ENCODE results near the gene USP51. TPM values are rescaled to one million over a fixed set of nuclear protein-coding genes. Genes with fewer than 3 reads are reported as not detected.

USP51 gene
- 6.8 TPM for polyA plus RNA-seq (2013, experiment 1 of 2)
- polyA plus RNA-seq (2013, experiment 2 of 2) = 7.4 TPM

DNA sequence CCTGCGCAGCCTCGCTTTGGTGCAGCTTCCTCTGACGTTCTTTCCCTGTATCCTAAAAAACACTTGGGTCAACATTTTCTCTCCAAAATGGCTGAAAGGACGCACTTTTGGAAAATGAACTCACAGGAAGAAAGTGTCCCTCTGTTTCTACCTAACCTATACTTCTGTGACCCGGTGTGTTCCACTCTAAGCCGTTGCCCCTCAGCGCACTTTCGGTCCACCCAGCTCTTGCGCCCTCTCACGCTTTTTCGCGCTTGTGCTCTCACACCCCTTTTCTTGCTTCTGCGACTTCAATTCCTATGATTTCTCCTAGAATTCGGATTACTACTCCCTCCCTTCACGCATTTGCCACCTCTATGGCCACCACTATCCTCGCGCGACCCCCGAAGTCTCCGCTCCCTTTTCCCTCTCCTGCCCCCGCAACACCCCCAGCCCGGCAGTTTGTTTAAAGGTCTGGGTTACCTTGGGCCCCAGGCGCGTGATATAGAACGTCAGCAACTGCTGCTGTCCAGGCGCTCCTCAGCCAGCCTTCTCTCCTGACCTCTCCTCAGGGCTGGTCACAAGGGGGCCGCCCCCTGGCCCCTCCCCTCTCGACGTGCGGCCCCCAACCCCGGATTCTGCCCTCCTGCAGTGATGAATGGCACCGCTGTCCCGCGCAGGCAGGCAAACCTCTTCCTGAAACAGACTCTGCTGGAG is at the start of gene USP51:
Gene USP51, minus strand, starts transcription at position 535 of the 696 bp plus-strand sequence. CDS start 909 bp downstream, outside the sequence.
- WGBS, 2 donors (ENCODE audit: extremely low coverage in 2 of 2, insufficient read length in 2 of 2, insufficient replicate concordance in 1 of 2) = no CpG with 5 or more reads among the region's 34 CpGs
- Histone ChIP-seq H3K4me1 (ENCODE audit: control insufficient read depth in 2 of 2, insufficient read depth in 1 of 2, low read depth in 1 of 2, low read length in 2 of 2) (peaks cover 0 to 3% of the 10 kb centered on the region in 2 donors), H2AK5ac (ENCODE audit: low read depth, low read length) (no peak within 1 kb of the TSS), H4K8ac (ENCODE audit: low read depth, low read length) (no peak within 1 kb of the TSS), H3K27me3 (ENCODE audit: control insufficient read depth in 3 of 3, insufficient read depth in 3 of 3, low read depth in 1 of 3, low read length in 3 of 3) (no peaks in the 10 kb centered on the region), H3K9me3 (replicated peaks in 1 of 2; ENCODE audit: control insufficient read depth in 2 of 2, insufficient read depth in 1 of 2, low read depth in 1 of 2, low read length in 2 of 2) (no peaks in the 10 kb centered on the region), H2BK15ac (ENCODE audit: low read length) (no peak within 1 kb of the TSS), H3K36me3 (replicated peaks in 1 of 2; ENCODE audit: control insufficient read depth in 2 of 2, insufficient read depth in 2 of 2, low read length in 2 of 2) (peaks cover 0 to 4% of the 10 kb centered on the region in 2 donors), H3K27ac (replicated peaks; ENCODE audit: low read length) (peak within 1 kb of the TSS; percentile 86), H3K18ac (ENCODE audit: low read length) (peak within 1 kb of the TSS; percentile 89), H2BK120ac (ENCODE audit: low read depth, low read length) (no peak within 1 kb of the TSS), H3K23ac (ENCODE audit: low read depth, low read length, poor library complexity) (peak within 1 kb of the TSS; percentile 20), H3K79me1 (ENCODE audit: low read depth, low read length) (no peaks in the 10 kb centered on the region), H4K91ac (ENCODE audit: low read depth, low read length, poor library complexity) (no peak within 1 kb of the TSS), H3K4ac (ENCODE audit: low read length) (no peak within 1 kb of the TSS), H2AFZ (ENCODE audit: low read length) (no peak within 1 kb of the TSS), H2BK12ac (ENCODE audit: low read length) (no peak within 1 kb of the TSS), H3K4me2 (ENCODE audit: insufficient read depth, low read length, poor library complexity, severe bottlenecking) (peak within 1 kb of the TSS; percentile 62), H3K9ac (ENCODE audit: low read depth, low read length, poor library complexity) (peak within 1 kb of the TSS; percentile 77), H3K4me3 (ENCODE audit: low read length in 2 of 2) (peak within 1 kb of the TSS in 1 of 2 donors; percentile 80), H2BK5ac (ENCODE audit: low read length) (peak within 1 kb of the TSS; percentile 82), H3K14ac (ENCODE audit: low read length) (no peak within 1 kb of the TSS)
- DNase-seq (ENCODE audit: low spot score) = peak; percentile 42

DNA sequence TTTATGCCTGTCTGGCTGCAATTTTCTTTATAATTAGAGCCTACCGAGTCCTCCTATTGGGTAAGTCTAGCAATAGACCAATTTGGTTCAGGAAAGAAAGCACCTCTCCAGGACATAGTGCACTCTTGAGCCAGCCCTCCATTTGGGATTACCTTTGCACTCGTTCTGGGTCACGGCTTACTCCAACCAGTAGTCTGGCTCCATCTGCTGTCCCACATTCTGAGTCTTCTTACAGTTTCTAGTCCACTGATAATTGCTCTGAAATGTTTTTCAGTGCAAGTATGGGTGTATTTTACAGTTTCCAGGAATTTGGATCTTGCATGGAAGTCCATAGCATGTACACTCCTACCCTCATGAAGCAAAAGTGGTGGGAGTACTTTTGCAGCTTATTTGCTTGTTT is 34.8 kb upstream of the USP51 start:
- Histone ChIP-seq H2AFZ (ENCODE audit: low read length) (no peak overlapping the region), H3K4me1 (ENCODE audit: control insufficient read depth in 2 of 2, insufficient read depth in 1 of 2, low read depth in 1 of 2, low read length in 2 of 2) (no peaks in the 10 kb centered on the region), H2BK15ac (ENCODE audit: low read length) (no peak overlapping the region), H3K79me1 (ENCODE audit: low read depth, low read length) (no peaks in the 10 kb centered on the region), H3K36me3 (replicated peaks in 1 of 2; ENCODE audit: control insufficient read depth in 2 of 2, insufficient read depth in 2 of 2, low read length in 2 of 2) (no peaks in the 10 kb centered on the region), H3K23ac (ENCODE audit: low read depth, low read length, poor library complexity) (no peak overlapping the region), H3K9me3 (replicated peaks in 1 of 2; ENCODE audit: control insufficient read depth in 2 of 2, insufficient read depth in 1 of 2, low read depth in 1 of 2, low read length in 2 of 2) (no peaks in the 10 kb centered on the region), H3K14ac (ENCODE audit: low read length) (no peak overlapping the region), H3K27ac (replicated peaks; ENCODE audit: low read length) (no peak overlapping the region), H3K27me3 (ENCODE audit: control insufficient read depth in 3 of 3, insufficient read depth in 3 of 3, low read depth in 1 of 3, low read length in 3 of 3) (no peaks in the 10 kb centered on the region), H3K4ac (ENCODE audit: low read length) (no peak overlapping the region), H3K9ac (ENCODE audit: low read depth, low read length, poor library complexity) (no peak overlapping the region), H3K4me3 (ENCODE audit: low read length in 2 of 2) (no peak overlapping the region), H2BK5ac (ENCODE audit: low read length) (no peak overlapping the region), H3K4me2 (ENCODE audit: insufficient read depth, low read length, poor library complexity, severe bottlenecking) (no peak overlapping the region), H2BK12ac (ENCODE audit: low read length) (no peak overlapping the region), H2AK5ac (ENCODE audit: low read depth, low read length) (no peak overlapping the region), H4K8ac (ENCODE audit: low read depth, low read length) (no peak overlapping the region), H3K18ac (ENCODE audit: low read length) (no peak overlapping the region), H2BK120ac (ENCODE audit: low read depth, low read length) (no peak overlapping the region), H4K91ac (ENCODE audit: low read depth, low read length, poor library complexity) (no peak overlapping the region)
- no peak for DNase-seq (ENCODE audit: low spot score)
- no CpG with 5 or more reads among the region's 3 CpGs for WGBS, 2 donors (ENCODE audit: extremely low coverage in 2 of 2, insufficient read length in 2 of 2, insufficient replicate concordance in 1 of 2)

DNA sequence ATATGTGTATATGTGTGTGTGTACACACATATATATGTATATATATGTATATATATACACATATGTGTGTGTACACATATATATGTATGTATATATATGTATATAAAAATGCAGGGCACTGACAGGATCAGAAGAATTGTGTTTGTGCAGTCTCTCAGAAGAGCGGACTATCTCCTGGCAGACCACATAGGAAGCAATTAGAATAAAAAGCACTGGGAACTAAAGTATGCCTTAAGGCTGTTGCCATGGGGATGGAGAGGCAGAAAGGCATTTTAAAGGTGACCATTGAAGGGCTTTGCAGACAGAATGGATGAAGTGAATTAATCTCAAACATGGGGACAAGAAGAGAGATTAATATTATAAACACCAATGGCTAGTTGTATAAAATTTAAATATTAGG is 33.7 kb upstream of the USP51 start:
- no peak overlapping the region for H3K27ac ChIP-seq (replicated peaks; ENCODE audit: low read length)
- H4K91ac ChIP-seq (ENCODE audit: low read depth, low read length, poor library complexity) = no peak overlapping the region
- H3K79me1 ChIP-seq (ENCODE audit: low read depth, low read length) = no peaks in the 10 kb centered on the region
- H2BK5ac ChIP-seq (ENCODE audit: low read length) = no peak overlapping the region
- H2BK120ac ChIP-seq (ENCODE audit: low read depth, low read length) = no peak overlapping the region
- H3K36me3 ChIP-seq (replicated peaks in 1 of 2; ENCODE audit: control insufficient read depth in 2 of 2, insufficient read depth in 2 of 2, low read length in 2 of 2) = no peaks in the 10 kb centered on the region
- H3K14ac ChIP-seq (ENCODE audit: low read length) = no peak overlapping the region
- H4K8ac ChIP-seq (ENCODE audit: low read depth, low read length) = no peak overlapping the region
- H3K4me1 ChIP-seq (ENCODE audit: control insufficient read depth in 2 of 2, insufficient read depth in 1 of 2, low read depth in 1 of 2, low read length in 2 of 2) = no peaks in the 10 kb centered on the region
- H2AK5ac ChIP-seq (ENCODE audit: low read depth, low read length) = no peak overlapping the region
- H3K9ac ChIP-seq (ENCODE audit: low read depth, low read length, poor library complexity) = no peak overlapping the region
- H3K4me2 ChIP-seq (ENCODE audit: insufficient read depth, low read length, poor library complexity, severe bottlenecking) = no peak overlapping the region
- no peaks in the 10 kb centered on the region for H3K9me3 ChIP-seq (replicated peaks in 1 of 2; ENCODE audit: control insufficient read depth in 2 of 2, insufficient read depth in 1 of 2, low read depth in 1 of 2, low read length in 2 of 2)
- H2BK12ac ChIP-seq (ENCODE audit: low read length) = no peak overlapping the region
- H3K4ac ChIP-seq (ENCODE audit: low read length) = no peak overlapping the region
- WGBS, 2 donors (ENCODE audit: extremely low coverage in 2 of 2, insufficient read length in 2 of 2, insufficient replicate concordance in 1 of 2) = no CpG with 5 or more reads among the region's 1 CpG
- H3K4me3 ChIP-seq (ENCODE audit: low read length in 2 of 2) = no peak overlapping the region
- no peak overlapping the region for H2BK15ac ChIP-seq (ENCODE audit: low read length)
- no peak overlapping the region for H2AFZ ChIP-seq (ENCODE audit: low read length)
- H3K27me3 ChIP-seq (ENCODE audit: control insufficient read depth in 3 of 3, insufficient read depth in 3 of 3, low read depth in 1 of 3, low read length in 3 of 3) = no peaks in the 10 kb centered on the region
- no peak overlapping the region for H3K18ac ChIP-seq (ENCODE audit: low read length)
- no peak overlapping the region for H3K23ac ChIP-seq (ENCODE audit: low read depth, low read length, poor library complexity)
- no peak for DNase-seq (ENCODE audit: low spot score)

DNA sequence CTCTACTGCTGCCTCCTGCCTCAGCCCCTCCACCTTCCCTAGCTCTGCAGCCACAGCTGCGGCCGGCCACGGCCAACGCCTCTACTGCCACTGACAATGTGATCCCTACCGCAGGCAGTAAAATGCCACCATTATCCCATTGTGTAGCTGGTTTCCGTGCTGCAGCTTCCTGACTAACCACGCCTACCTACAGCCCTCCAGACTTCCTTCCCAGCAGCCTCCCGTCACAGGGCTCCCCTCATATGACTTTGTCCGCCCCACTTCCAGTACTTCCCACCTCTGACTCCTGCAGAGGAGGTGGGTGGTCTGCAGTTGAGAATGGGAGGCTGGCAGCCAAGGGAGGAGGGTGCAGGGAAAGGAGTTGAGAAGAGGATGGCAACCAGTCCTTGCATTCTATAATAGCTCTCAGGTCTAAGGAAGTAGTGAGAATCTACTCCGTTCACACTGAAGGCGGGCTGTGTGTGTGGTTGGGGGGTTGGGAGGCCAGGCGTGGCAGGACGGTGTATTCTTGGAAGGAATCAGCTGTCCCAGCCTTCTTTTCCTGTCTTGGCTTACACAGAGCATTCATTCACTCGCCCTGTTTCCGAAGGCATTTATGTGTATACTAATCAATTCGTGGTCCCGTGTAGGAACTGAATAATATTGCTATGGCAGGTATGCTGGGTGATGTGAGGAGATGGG is 33.1 kb upstream of the USP51 start:
- no peak overlapping the region for H4K91ac ChIP-seq (ENCODE audit: low read depth, low read length, poor library complexity)
- H2AK5ac ChIP-seq (ENCODE audit: low read depth, low read length) = no peak overlapping the region
- no peak overlapping the region for H3K18ac ChIP-seq (ENCODE audit: low read length)
- no peak overlapping the region for H3K23ac ChIP-seq (ENCODE audit: low read depth, low read length, poor library complexity)
- H3K4me1 ChIP-seq (ENCODE audit: control insufficient read depth in 2 of 2, insufficient read depth in 1 of 2, low read depth in 1 of 2, low read length in 2 of 2) = no peaks in the 10 kb centered on the region
- no peak overlapping the region for H4K8ac ChIP-seq (ENCODE audit: low read depth, low read length)
- DNase-seq (ENCODE audit: low spot score) = no peak
- peak overlapping the region; percentile 38 for H2AFZ ChIP-seq (ENCODE audit: low read length)
- WGBS, 2 donors (ENCODE audit: extremely low coverage in 2 of 2, insufficient read length in 2 of 2, insufficient replicate concordance in 1 of 2) = no CpG with 5 or more reads among the region's 17 CpGs
- no peak overlapping the region for H3K9ac ChIP-seq (ENCODE audit: low read depth, low read length, poor library complexity)
- H2BK5ac ChIP-seq (ENCODE audit: low read length) = no peak overlapping the region
- no peak overlapping the region for H2BK12ac ChIP-seq (ENCODE audit: low read length)
- no peak overlapping the region for H2BK15ac ChIP-seq (ENCODE audit: low read length)
- no peak overlapping the region for H3K4me3 ChIP-seq (ENCODE audit: low read length in 2 of 2)
- no peak overlapping the region for H3K27ac ChIP-seq (replicated peaks; ENCODE audit: low read length)
- no peak overlapping the region for H3K4me2 ChIP-seq (ENCODE audit: insufficient read depth, low read length, poor library complexity, severe bottlenecking)
- no peak overlapping the region for H3K14ac ChIP-seq (ENCODE audit: low read length)
- no peak overlapping the region for H2BK120ac ChIP-seq (ENCODE audit: low read depth, low read length)
- no peaks in the 10 kb centered on the region for H3K9me3 ChIP-seq (replicated peaks in 1 of 2; ENCODE audit: control insufficient read depth in 2 of 2, insufficient read depth in 1 of 2, low read depth in 1 of 2, low read length in 2 of 2)
- H3K79me1 ChIP-seq (ENCODE audit: low read depth, low read length) = no peaks in the 10 kb centered on the region
- H3K36me3 ChIP-seq (replicated peaks in 1 of 2; ENCODE audit: control insufficient read depth in 2 of 2, insufficient read depth in 2 of 2, low read length in 2 of 2) = no peaks in the 10 kb centered on the region
- H3K4ac ChIP-seq (ENCODE audit: low read length) = no peak overlapping the region
- H3K27me3 ChIP-seq (ENCODE audit: control insufficient read depth in 3 of 3, insufficient read depth in 3 of 3, low read depth in 1 of 3, low read length in 3 of 3) = no peaks in the 10 kb centered on the region
